K562 (cell line): Measurements from ENCODE around the gene TPD52L2. TPM values are rescaled to one million over a fixed set of nuclear protein-coding genes. Genes with fewer than 3 reads are reported as not detected.

Source experiments
- ATAC-seq: fragments of 200-7000 bp; cut with Tn5 transposase; 3 replicates; pipeline ENCODE4 v1.9.1; 2020; ENCODE audit warnings: moderate library complexity
- BruUV-seq: library from RNA; stranded (reverse); fragments of 400-500 nt; replicated peaks from 2 replicates; lab custom pipeline; 2021; lab: Mats Ljungman, UMichigan
- CTCF ChIA-PET: fragments of 300-600 bp; formaldehyde crosslinking; extraction: SDS; loops from one replicate; lab custom pipeline; 2021; ENCODE audit warnings: low intra/inter-chr PET ratio; lab: Yijun Ruan, JAX
- POLR2A ChIA-PET: fragments of 300-600, 350-650 bp; sonication (Branson Sonifier 250); formaldehyde crosslinking; extraction: SDS; loops from one replicate; lab custom pipeline; 2021; ENCODE audit warnings: antibody characterized with exemption, inconsistent platforms; lab: Yijun Ruan, JAX
- DNase-seq, 4 experiments: peaks; one replicate each; pipeline versions ENCODE4 v3.0.0 to v3.0.0-alpha.2; 2011 to 2018; ENCODE audit warnings: low spot score in 3 of 4, mixed read lengths in 3 of 4; ENCODE audit errors: extremely low read depth in 1 of 4
- FAIRE-seq: peaks from 2 replicates; lab custom pipeline; 2011; peaks lifted over from hg19 to GRCh38; lab: Jason Lieb, UNC
- H2AFZ ChIP-seq: 2 replicates; pipeline ENCODE4 v1.6.0; 2011; ENCODE audit warnings: low read depth, low read length, control low read depth, inconsistent platforms
- H3K27ac ChIP-seq: fragments of 200-600 bp; 3 replicates; pipeline ENCODE4 v1.8.0; 2011; ENCODE audit warnings: low read depth, mild to moderate bottlenecking, control low read depth, inconsistent platforms, low read length, moderate library complexity, mixed read lengths; ENCODE audit errors: extremely low read depth
- H3K27me3 ChIP-seq, 2 experiments: fragments of 300-600 bp in 1 of 2; 2 replicates in 1 of 2; 3 replicates in 1 of 2; pipeline versions ENCODE4 v1.6.0 to v1.8.0; 2011; ENCODE audit warnings: inconsistent platforms in 2 of 2, low read length in 2 of 2, mild to moderate bottlenecking in 1 of 2, mixed read lengths in 1 of 2, moderate library complexity in 1 of 2; ENCODE audit not compliant: control insufficient read depth in 2 of 2, insufficient read depth in 2 of 2
- H3K36me3 ChIP-seq: fragments of 300-600 bp; 3 replicates; pipeline ENCODE4 v1.8.0; 2011; ENCODE audit warnings: mild to moderate bottlenecking, low read length, inconsistent platforms; ENCODE audit not compliant: control insufficient read depth, insufficient read depth
- H3K4me1 ChIP-seq, 2 experiments: fragments of 200-600 bp in 1 of 2; replicated peaks in 1 of 2; 2 replicates in 1 of 2; 3 replicates in 1 of 2; pipeline versions ENCODE4 v1.5.1 to v1.8.0; 2011; ENCODE audit warnings: inconsistent platforms in 2 of 2, low read length in 2 of 2, mild to moderate bottlenecking in 1 of 2, mixed read lengths in 1 of 2, moderate library complexity in 1 of 2; ENCODE audit not compliant: control insufficient read depth in 2 of 2, insufficient read depth in 2 of 2
- H3K4me2 ChIP-seq: 2 replicates; pipeline ENCODE4 v1.6.1; 2011; ENCODE audit warnings: low read length, control low read depth, inconsistent platforms, mixed read lengths; ENCODE audit not compliant: insufficient read depth
- H3K4me3 ChIP-seq: fragments of 200-600 bp; sonication (generic), shearing (Covaris generic); 2 replicates; pipeline ENCODE4 v1.5.1; 2016; ENCODE audit warnings: control low read depth, inconsistent platforms
- H3K79me2 ChIP-seq: fragments of 200-600 bp; 3 replicates; pipeline ENCODE4 v1.8.0; 2011; ENCODE audit warnings: low read length, inconsistent platforms; ENCODE audit not compliant: control insufficient read depth, insufficient read depth
- H3K9ac ChIP-seq, 2 experiments: 2 replicates each; pipeline versions ENCODE4 v1.6.0 to v1.6.1; 2011; ENCODE audit warnings: low read depth in 2 of 2, low read length in 2 of 2, control low read depth in 1 of 2, inconsistent platforms in 1 of 2, mild to moderate bottlenecking in 1 of 2, mixed read lengths in 1 of 2; ENCODE audit not compliant: insufficient read depth in 1 of 2
- H3K9me1 ChIP-seq: one replicate; pipeline ENCODE4 v1.6.0; 2011; ENCODE audit warnings: inconsistent platforms, mild to moderate bottlenecking, low read length, moderate library complexity; ENCODE audit not compliant: control insufficient read depth, insufficient read depth
- H3K9me3 ChIP-seq: replicated peaks from 2 replicates; pipeline ENCODE4 v1.5.1; 2011; ENCODE audit warnings: low read depth, low read length, inconsistent platforms; ENCODE audit not compliant: control insufficient read depth, insufficient read depth
- H4K20me1 ChIP-seq: replicated peaks from 2 replicates; pipeline ENCODE4 v1.6.1; 2011; ENCODE audit warnings: low read length, inconsistent platforms, mixed read lengths; ENCODE audit not compliant: control insufficient read depth, insufficient read depth
- ARHGAP35 ChIP-seq: fragments of 450-650 bp; IDR thresholded peaks from 2 replicates; pipeline ENCODE4 v1.6.1; 2018; ENCODE audit not compliant: partially characterized antibody
- BDP1 ChIP-seq: IDR thresholded peaks from 3 replicates; pipeline ENCODE4 v1.6.1; 2011; ENCODE audit not compliant: insufficient read length, insufficient read depth
- CREB1 ChIP-seq, 2 experiments: sonication (generic) in 1 of 2; formaldehyde crosslinking in 1 of 2; IDR thresholded peaks; 2 replicates each; pipeline versions ENCODE4 v1.6.1 to v1.8.0; 2012 to 2022; ENCODE audit warnings: inconsistent platforms in 1 of 2, mild to moderate bottlenecking in 1 of 2, missing genetic modification reagents in 1 of 2, moderate library complexity in 1 of 2
- CREB3L1 ChIP-seq: fragments of 450-650 bp; IDR thresholded peaks from 2 replicates; pipeline ENCODE4 v1.6.1; 2014; ENCODE audit warnings: low read depth, mild to moderate bottlenecking, moderate library complexity, borderline replicate concordance
- DLX4 ChIP-seq: fragments of 250-450 bp; sonication (Bioruptor Pico); IDR thresholded peaks from 2 replicates; pipeline ENCODE4 v1.6.1; 2021; ENCODE audit warnings: mild to moderate bottlenecking
- LARP7 ChIP-seq: fragments of 450-650 bp; IDR thresholded peaks from 2 replicates; pipeline ENCODE4 v1.6.1; 2016
- NEUROD1 ChIP-seq: fragments of 150-350 bp; IDR thresholded peaks from 2 replicates; pipeline ENCODE4 v1.6.1; 2014; ENCODE audit warnings: borderline replicate concordance, low read length, low read depth; ENCODE audit not compliant: partially characterized antibody
- TBL1XR1 ChIP-seq, 2 experiments: IDR thresholded peaks; 2 replicates each; pipeline ENCODE4 v1.6.1; 2012; ENCODE audit warnings: improper control_type of control experiment in 2 of 2, low read length in 2 of 2, mild to moderate bottlenecking in 1 of 2
- TEAD2 ChIP-seq: fragments of 450-650 bp; IDR thresholded peaks from 2 replicates; pipeline ENCODE4 v1.6.1; 2016; ENCODE audit warnings: missing genetic modification characterization, control low read depth, missing compliant biosample characterization
- TOE1 ChIP-seq, 2 experiments: fragments of 450-650 bp in 1 of 2; sonication (generic) in 1 of 2; formaldehyde crosslinking in 1 of 2; IDR thresholded peaks; 2 replicates each; pipeline versions ENCODE4 v1.7.1 to v1.8.0; 2016 to 2022; ENCODE audit warnings: borderline replicate concordance in 2 of 2, mild to moderate bottlenecking in 2 of 2, antibody characterized with exemption in 1 of 2, inconsistent platforms in 1 of 2, low read depth in 1 of 2, missing genetic modification reagents in 1 of 2, moderate library complexity in 1 of 2
- ZNF133 ChIP-seq: fragments of 250-450 bp; sonication (Bioruptor Pico); IDR thresholded peaks from 2 replicates; pipeline ENCODE4 v1.4.0; 2020; ENCODE audit warnings: mild to moderate bottlenecking
- ZNF280B ChIP-seq: fragments of 250-450 bp; sonication (Bioruptor Pico); IDR thresholded peaks from 2 replicates; pipeline ENCODE4 v1.5.1; 2021; ENCODE audit warnings: mild to moderate bottlenecking
- ZNF3 ChIP-seq: fragments of 250-450 bp; sonication (Bioruptor Pico); IDR thresholded peaks from 2 replicates; pipeline ENCODE4 v1.5.0; 2021; ENCODE audit warnings: mild to moderate bottlenecking, moderate library complexity
- ZNF512 ChIP-seq: IDR thresholded peaks from 2 replicates; pipeline ENCODE4 v1.6.1; 2016; ENCODE audit warnings: missing genetic modification characterization, missing compliant biosample characterization
- ZNF717 ChIP-seq: fragments of 250-450 bp; sonication (Bioruptor Pico); IDR thresholded peaks from 2 replicates; pipeline ENCODE4 v1.5.0; 2021
- WGBS: fragments of 100-300 bp; shearing (Covaris generic); methylation state at CpG from one replicate; pipeline ENCODE4 v1.1.6; 2016; ENCODE audit warnings: low coverage, mixed read lengths; ENCODE audit not compliant: insufficient coverage; ENCODE audit errors: missing lambda C conversion rate; 5-methylcytosine and 5-hydroxymethylcytosine counted together
- in situ Hi-C: fragments of 300-500 bp; cut with MboI; formaldehyde crosslinking; loops from 4 replicates; pipeline ENCODE4 v1.15.0; 2018; ENCODE audit warnings: inconsistent platforms, mixed read lengths
- intact Hi-C: fragments of 100-400 bp; cut with micrococcal nuclease; formaldehyde crosslinking; loops from 2 replicates; pipeline ENCODE4 v1.14.2; 2022
- polyA plus RNA-seq, 8 experiments: library from polyadenylated mRNA; depleted of rRNA in 4 of 8; stranded (reverse) in 5 of 8; unstranded in 3 of 8; fragments of >200 nt; fragmentation: Nextera tagmentation in 2 of 8; fragmentation: Illumina TruSeq in 1 of 8; extraction: Ambion mirVana in 2 of 8; extraction: Trizol in 1 of 8; gene quantifications; 2 replicates each; pipeline versions ENCODE4 v1.2.1 to v1.2.3, GENCODE V29; 2011 to 2014; ENCODE audit warnings: inconsistent platforms in 1 of 8, missing spikeins in 1 of 8
- total RNA-seq, 7 experiments: library from RNA; depleted of rRNA in 6 of 7; stranded (reverse); fragments of >200 nt in 6 of 7; fragmentation: Illumina TruSeq in 2 of 7; extraction: Trizol in 2 of 7; gene quantifications; 2 replicates each; pipeline versions ENCODE4 v1.2.1 to v1.2.3, GENCODE V29; 2011 to 2021; ENCODE audit warnings: low replicate concordance in 1 of 7

Gene TPD52L2
- total and polyA plus RNA-seq, 9 of the 15 experiments (the other 6 are each of a cell fraction or from before 2014, with no cell fraction given) = 1.9 to 117 (median 74.6) TPM

GRCh38 chr20:63923651-63924050 lies 58.6 kb downstream of the TPD52L2 start (continued):
- TF ChIP-seq TEAD2 (tag) = no peak
- no peak for TF ChIP-seq DLX4 (CRISPR knock-in tag)
- no peak for TF ChIP-seq NEUROD1
- TF ChIP-seq ZNF717 (CRISPR knock-in tag) = no peak

- Histone ChIP-seq H3K4me2 (no peak overlapping the region), H3K79me2 (peaks cover 23% of the 10 kb centered on the region), H4K20me1 (0 out of 2 replicates have a peak, but pooled peaks cover 4% of the 10 kb centered on the region), H3K27me3 (no peaks in the 10 kb centered on the region), H3K4me3 (no peak overlapping the region), H3K9ac (no peak overlapping the region; a peak in 1 of 4 replicates), H3K9me1 (no peaks in the 10 kb centered on the region), H2AFZ (no peak overlapping the region), H3K27ac (no peak overlapping the region), H3K36me3 (peaks cover 40% of the 10 kb centered on the region; the same call in 2 of the 3 replicates), H3K9me3 (no peaks in the 10 kb centered on the region), H3K4me1 (peaks cover 0 to 8% of the 10 kb centered on the region in 2 experiments; a peak in 2 of 5 replicates)
- no peak for FAIRE-seq
- ATAC-seq = no peak
- ChIA-PET CTCF (no interaction called here), POLR2A (interaction anchor here (0.8 to 1.0 kb wide), 2 partner anchors 9 to 13 kb away, joined by 3 read pairs; no protein-coding TSS in a partner anchor)
- DNase-seq = no peak
- 59% methylated on average over 8 of the region's 9 CpGs for WGBS
- intact Hi-C loops = no loop called here
- in situ Hi-C loops = no loop called here
- BruUV-seq = no TSS peak
- TF ChIP-seq LARP7 = no peak
- no peak for TF ChIP-seq TOE1 (IDR thresholded peaks at IDR 0.05; ENCODE audit: borderline replicate concordance)
- no peak for TF ChIP-seq TOE1 (CRISPR knock-in tag; IDR thresholded peaks at IDR 0.05; ENCODE audit: borderline replicate concordance, low read depth)
- TF ChIP-seq ZNF280B (CRISPR knock-in tag) = no peak
- TF ChIP-seq ZNF133 (CRISPR knock-in tag) = no peak
- no peak for TF ChIP-seq CREB3L1
- TF ChIP-seq TBL1XR1 (IDR thresholded peaks at IDR 0.05; ENCODE audit: low read length in 2 of 2) = no peak
- no peak for TF ChIP-seq ZNF512 (tag)
- no peak for TF ChIP-seq ZNF3 (CRISPR knock-in tag)
- TF ChIP-seq CREB1 (IDR thresholded peaks at IDR 0.05) = no peak
- no peak for TF ChIP-seq CREB1 (CRISPR knock-in tag; IDR thresholded peaks at IDR 0.05)
- no peak for TF ChIP-seq ARHGAP35
- no peak for TF ChIP-seq BDP1
Observed at GRCh38 chr20:63924241-63924640, 59.2 kb downstream of the TPD52L2 start.
